DND-41 (cell line): ENCODE results near the gene KNCN.

Experiments
- ATAC-seq: fragments of 200-7000 bp; cut with Tn5 transposase; 3 replicates; pipeline ENCODE4 v1.9.1; 2021; ENCODE audit warnings: low read depth; ENCODE audit not compliant: insufficient read depth
- DNase-seq: peaks from one replicate; pipeline ENCODE4 v3.0.0-alpha.2; 2020
- H2AFZ ChIP-seq: 2 replicates; pipeline ENCODE4 v1.6.0; 2012; ENCODE audit warnings: low read depth, low read length
- H3K27ac ChIP-seq: 2 replicates; pipeline ENCODE4 v1.5.1; 2012; ENCODE audit warnings: low read length, inconsistent platforms
- H3K27me3 ChIP-seq: fragments of 200-600 bp; sonication (generic); 2 replicates; pipeline ENCODE4 v1.6.0; 2012; ENCODE audit warnings: low read length, mild to moderate bottlenecking, inconsistent platforms; ENCODE audit not compliant: insufficient read depth, poor library complexity
- H3K36me3 ChIP-seq: 2 replicates; pipeline ENCODE4 v1.5.1; 2012; ENCODE audit warnings: low read length, inconsistent platforms; ENCODE audit not compliant: insufficient read depth
- H3K4me1 ChIP-seq: 2 replicates; pipeline ENCODE4 v1.5.1; 2012; ENCODE audit warnings: mild to moderate bottlenecking, low read length; ENCODE audit not compliant: insufficient read depth
- H3K4me2 ChIP-seq: 2 replicates; pipeline ENCODE4 v1.6.0; 2012; ENCODE audit warnings: mild to moderate bottlenecking, moderate library complexity, low read length, inconsistent platforms; ENCODE audit not compliant: insufficient read depth
- H3K4me3 ChIP-seq, 2 experiments: fragments of 200-600 bp in 1 of 2; shearing (Covaris generic) in 1 of 2; 2 replicates each; pipeline ENCODE4 v1.5.1; 2012 to 2016; ENCODE audit warnings: inconsistent platforms in 2 of 2, low read length in 2 of 2, mild to moderate bottlenecking in 2 of 2, low read depth in 1 of 2, moderate library complexity in 1 of 2
- H3K79me2 ChIP-seq: 2 replicates; pipeline ENCODE4 v1.6.0; 2012; ENCODE audit warnings: low read length, inconsistent platforms; ENCODE audit not compliant: insufficient read depth
- H3K9ac ChIP-seq: 2 replicates; pipeline ENCODE4 v1.6.0; 2012; ENCODE audit warnings: low read depth, mild to moderate bottlenecking, inconsistent platforms, low read length, moderate library complexity
- H3K9me3 ChIP-seq: 2 replicates; pipeline ENCODE4 v1.5.1; 2012; ENCODE audit warnings: low read length, moderate library complexity, mild to moderate bottlenecking, inconsistent platforms; ENCODE audit not compliant: insufficient read depth, severe bottlenecking
- H4K20me1 ChIP-seq: 2 replicates; pipeline ENCODE4 v1.6.0; 2012; ENCODE audit warnings: low read length; ENCODE audit not compliant: insufficient read depth
- CTCF ChIP-seq: IDR thresholded peaks from 2 replicates; pipeline ENCODE4 v1.5.1; 2012; ENCODE audit warnings: borderline replicate concordance, low read length, moderate library complexity, mild to moderate bottlenecking; ENCODE audit not compliant: poor library complexity, severe bottlenecking; ENCODE audit errors: extremely low read depth
- EZH2 ChIP-seq: IDR thresholded peaks from 3 replicates; pipeline ENCODE4 v1.6.1; 2012; ENCODE audit warnings: borderline replicate concordance, low read depth, mild to moderate bottlenecking, moderate library complexity, low read length, inconsistent platforms; ENCODE audit not compliant: severe bottlenecking

The KNCN gene

GRCh38 chr1:46522969-46523320 lies 28.5 kb downstream of the KNCN start:
- H3K9me3 ChIP-seq: no peaks in the 10 kb centered on the region

GRCh38 chr1:46522184-46522968 lies 29.1 kb downstream of the KNCN start:
- H3K27me3 ChIP-seq: peaks cover 30% of the 10 kb centered on the region
- no peak overlapping the region for H3K4me2 ChIP-seq

More at GRCh38 chr1:46522969-46523320, 28.5 kb downstream of the KNCN start:
- no peaks in the 10 kb centered on the region; the same call in 1 of the 2 replicates for H4K20me1 ChIP-seq
- TF ChIP-seq EZH2 (no peak), CTCF (no peak)
- no peak overlapping the region for H3K4me2 ChIP-seq
- no peak overlapping the region for H2AFZ ChIP-seq
- no peak overlapping the region for H3K27ac ChIP-seq
- no peaks in the 10 kb centered on the region for H3K4me1 ChIP-seq
- no peaks in the 10 kb centered on the region for H3K79me2 ChIP-seq
- DNase-seq: no peak
- H3K36me3 ChIP-seq: no peaks in the 10 kb centered on the region
- no peak overlapping the region for H3K4me3 ChIP-seq
- peaks cover 30% of the 10 kb centered on the region for H3K27me3 ChIP-seq
- H3K9ac ChIP-seq: no peak overlapping the region
- ATAC-seq: no peak

GRCh38 chr1:46521414-46521813 lies 30.0 kb downstream of the KNCN start:
- H3K36me3 ChIP-seq: no peaks in the 10 kb centered on the region
- H3K27ac ChIP-seq: no peak overlapping the region
- no peaks in the 10 kb centered on the region; the same call in 1 of the 2 replicates for H4K20me1 ChIP-seq
- no peaks in the 10 kb centered on the region for H3K9me3 ChIP-seq
- no peaks in the 10 kb centered on the region for H3K79me2 ChIP-seq
- H2AFZ ChIP-seq: no peak overlapping the region
- TF ChIP-seq CTCF (no peak), EZH2 (no peak)
- no peak overlapping the region for H3K4me3 ChIP-seq
- ATAC-seq (no peak), DNase-seq (no peak)
- H3K4me1 ChIP-seq: no peaks in the 10 kb centered on the region
- peaks cover 33% of the 10 kb centered on the region for H3K27me3 ChIP-seq
- H3K4me2 ChIP-seq: no peak overlapping the region
- no peak overlapping the region for H3K9ac ChIP-seq

More at GRCh38 chr1:46522184-46522968, 29.1 kb downstream of the KNCN start:
- Histone ChIP-seq H3K4me1 (no peaks in the 10 kb centered on the region), H3K79me2 (no peaks in the 10 kb centered on the region), H3K9me3 (no peaks in the 10 kb centered on the region), H3K36me3 (no peaks in the 10 kb centered on the region), H2AFZ (no peak overlapping the region; the same call in 1 of the 2 replicates), H3K4me3 (no peak overlapping the region), H3K9ac (no peak overlapping the region), H3K27ac (no peak overlapping the region), H4K20me1 (no peaks in the 10 kb centered on the region; the same call in 1 of the 2 replicates)
- DNase-seq (no peak), ATAC-seq (peak; percentile 51; the same call in 1 of the 3 replicates)
- TF ChIP-seq EZH2: no peak
- TF ChIP-seq CTCF: no peak
